H9 (cell line): ENCODE measurements around the gene PLXNB2. TPM values are rescaled to one million over a fixed set of nuclear protein-coding genes. Genes with fewer than 3 reads are reported as not detected.

Experiments
- DNase-seq: peaks from one replicate; pipeline ENCODE4 v3.0.0-alpha.2; 2017
- H2AFZ ChIP-seq: one replicate; pipeline ENCODE4 v1.6.1; 2013; ENCODE audit warnings: mild to moderate bottlenecking, low read length, control low read depth, moderate library complexity
- H2AK5ac ChIP-seq: 2 replicates; pipeline ENCODE4 v1.6.1; 2013; ENCODE audit warnings: low read length, control low read depth, mixed read lengths; ENCODE audit not compliant: insufficient read length
- H2BK120ac ChIP-seq: one replicate; pipeline ENCODE4 v1.6.1; 2013; ENCODE audit warnings: low read depth, mild to moderate bottlenecking, low read length, control low read depth, inconsistent platforms; ENCODE audit not compliant: poor library complexity, severe bottlenecking
- H2BK12ac ChIP-seq: 2 replicates; pipeline ENCODE4 v1.6.1; 2013; ENCODE audit warnings: low read length, control low read depth, mixed read lengths, low read depth; ENCODE audit not compliant: insufficient read length
- H2BK15ac ChIP-seq: 2 replicates; pipeline ENCODE4 v1.6.1; 2013; ENCODE audit warnings: low read depth, low read length, control low read depth
- H2BK20ac ChIP-seq: one replicate; pipeline ENCODE4 v1.6.1; 2013; ENCODE audit warnings: low read depth, mild to moderate bottlenecking, low read length, control low read depth, inconsistent platforms; ENCODE audit not compliant: poor library complexity, severe bottlenecking
- H2BK5ac ChIP-seq: 2 replicates; pipeline ENCODE4 v1.6.1; 2013; ENCODE audit warnings: low read length, control low read depth, mixed read lengths; ENCODE audit not compliant: insufficient read length
- H3K14ac ChIP-seq: 2 replicates; pipeline ENCODE4 v1.6.1; 2013; ENCODE audit warnings: low read length, control low read depth; ENCODE audit not compliant: insufficient read depth
- H3K18ac ChIP-seq: 2 replicates; pipeline ENCODE4 v1.6.1; 2013; ENCODE audit warnings: low read depth, mild to moderate bottlenecking, mixed read lengths, low read length, control low read depth; ENCODE audit not compliant: insufficient read length
- H3K23ac ChIP-seq: 2 replicates; pipeline ENCODE4 v1.6.1; 2013; ENCODE audit warnings: low read length, control low read depth, mixed read lengths, low read depth; ENCODE audit not compliant: insufficient read length
- H3K23me2 ChIP-seq: 2 replicates; pipeline ENCODE4 v1.6.1; 2013; ENCODE audit warnings: low read depth, mild to moderate bottlenecking, mixed read lengths, low read length, control low read depth; ENCODE audit not compliant: insufficient read length, poor library complexity, severe bottlenecking
- H3K27ac ChIP-seq: 2 replicates; pipeline ENCODE4 v1.5.1; 2013; ENCODE audit warnings: low read length, control low read depth, mixed read lengths, low read depth; ENCODE audit not compliant: insufficient read length
- H3K27me3 ChIP-seq: 2 replicates; pipeline ENCODE4 v1.6.1; 2013; ENCODE audit warnings: low read length, control low read depth, inconsistent platforms; ENCODE audit not compliant: insufficient read depth
- H3K4ac ChIP-seq: 2 replicates; pipeline ENCODE4 v1.6.1; 2013; ENCODE audit warnings: low read depth, mild to moderate bottlenecking, control low read depth, inconsistent platforms, low read length, moderate library complexity
- H3K4me1 ChIP-seq: 2 replicates; pipeline ENCODE4 v1.6.1; 2013; ENCODE audit warnings: low read length, control low read depth, inconsistent platforms; ENCODE audit not compliant: insufficient read depth
- H3K4me2 ChIP-seq: 2 replicates; pipeline ENCODE4 v1.6.1; 2013; ENCODE audit warnings: low read length, control low read depth, mixed read lengths; ENCODE audit not compliant: insufficient read length, insufficient read depth
- H3K56ac ChIP-seq: 2 replicates; pipeline ENCODE4 v1.6.1; 2013; ENCODE audit warnings: low read depth, mild to moderate bottlenecking, mixed read lengths, low read length, control low read depth; ENCODE audit not compliant: insufficient read length
- H3K79me1 ChIP-seq: 2 replicates; pipeline ENCODE4 v1.6.1; 2013; ENCODE audit warnings: low read depth, mild to moderate bottlenecking, moderate library complexity, low read length, control low read depth, inconsistent platforms; ENCODE audit not compliant: insufficient read depth, poor library complexity, severe bottlenecking
- H3K79me2 ChIP-seq: 2 replicates; pipeline ENCODE4 v1.6.1; 2013; ENCODE audit warnings: low read length, control low read depth, inconsistent platforms; ENCODE audit not compliant: insufficient read depth
- H3K9ac ChIP-seq: 2 replicates; pipeline ENCODE4 v1.6.1; 2013; ENCODE audit warnings: low read length, control low read depth, mixed read lengths; ENCODE audit not compliant: insufficient read length; ENCODE audit errors: extremely low read depth
- H3K9me3 ChIP-seq: one replicate; pipeline ENCODE4 v1.6.1; 2013; ENCODE audit warnings: low read depth, low read length, inconsistent platforms; ENCODE audit not compliant: control insufficient read depth
- H3T11ph ChIP-seq: one replicate; pipeline ENCODE4 v1.6.1; 2013; ENCODE audit warnings: mild to moderate bottlenecking, low read length, control low read depth, inconsistent platforms
- H4K20me1 ChIP-seq: one replicate; pipeline ENCODE4 v1.6.1; 2013; ENCODE audit not compliant: control insufficient read depth, insufficient read length, insufficient read depth
- H4K5ac ChIP-seq: 2 replicates; pipeline ENCODE4 v1.6.1; 2013; ENCODE audit warnings: low read depth, mild to moderate bottlenecking, mixed read lengths, low read length, control low read depth; ENCODE audit not compliant: insufficient read length
- H4K8ac ChIP-seq: replicated peaks from 2 replicates; pipeline ENCODE4 v1.6.1; 2013; ENCODE audit warnings: low read length, control low read depth, mixed read lengths, low read depth; ENCODE audit not compliant: insufficient read length
- H4K91ac ChIP-seq: 2 replicates; pipeline ENCODE4 v1.6.1; 2013; ENCODE audit warnings: low read depth, mild to moderate bottlenecking, moderate library complexity, mixed read lengths, low read length, control low read depth; ENCODE audit not compliant: insufficient read length
- H3K27ac Mint-ChIP-seq, 3 experiments: 2 replicates in 2 of 3; 3 replicates in 1 of 3; pipeline ENCODE4 v1.8.0; 2020 to 2021; ENCODE audit warnings: mixed read lengths in 3 of 3, mild to moderate bottlenecking in 1 of 3, moderate library complexity in 1 of 3
- H3K27me3 Mint-ChIP-seq: 2 replicates; pipeline ENCODE4 v1.8.0; 2021; ENCODE audit warnings: low read depth, mild to moderate bottlenecking, moderate library complexity, mixed read lengths
- H3K36me3 Mint-ChIP-seq, 3 experiments: 2 replicates in 2 of 3; 3 replicates in 1 of 3; pipeline ENCODE4 v1.8.0; 2020 to 2021; ENCODE audit warnings: low read depth in 3 of 3, mixed read lengths in 3 of 3; ENCODE audit not compliant: insufficient read depth in 1 of 3
- H3K4me1 Mint-ChIP-seq, 2 experiments: 2 replicates each; pipeline ENCODE4 v1.8.0; 2020; ENCODE audit warnings: mixed read lengths in 2 of 2
- H3K4me3 Mint-ChIP-seq, 2 experiments: 2 replicates in 1 of 2; 3 replicates in 1 of 2; pipeline ENCODE4 v1.8.0; 2020 to 2021; ENCODE audit warnings: mild to moderate bottlenecking in 2 of 2, mixed read lengths in 2 of 2, moderate library complexity in 1 of 2
- H3K9me3 Mint-ChIP-seq, 2 experiments: 2 replicates in 1 of 2; 3 replicates in 1 of 2; pipeline ENCODE4 v1.8.0; 2020; ENCODE audit warnings: mild to moderate bottlenecking in 2 of 2, mixed read lengths in 2 of 2, moderate library complexity in 1 of 2
- CTCF ChIP-seq: fragments of 200-600 bp; sonication (generic); conservative IDR thresholded peaks from 3 replicates; pipeline ENCODE4 v1.8.0; 2021; ENCODE audit warnings: antibody characterized with exemption, mild to moderate bottlenecking
- WGBS: extraction: QIAGEN DNeasy Blood & Tissue Kit; methylation state at CpG from one replicate; pipeline ENCODE4 v1.1.7; 2013; ENCODE audit warnings: missing lambda C conversion rate, low lambda C conversion rate, mixed read lengths; ENCODE audit not compliant: insufficient read length; ENCODE audit errors: extremely low coverage; 5-methylcytosine and 5-hydroxymethylcytosine counted together
- total RNA-seq: library from RNA; stranded (reverse); gene quantifications from 2 replicates; pipeline ENCODE4 v1.2.1, GENCODE V29; 2021

Gene PLXNB2
- total RNA-seq, 1 experiment from 2014 or later, result 87.6 TPM

- peaks cover 2 to 3% of the 10 kb centered on the region in 2 experiments; a peak in 2 of 5 replicates for H3K9me3 Mint-ChIP-seq
- Histone ChIP-seq H3K9me3 (no peaks in the 10 kb centered on the region), H2BK12ac (no peak overlapping the region), H3K23ac (no peak overlapping the region), H3K23me2 (peaks cover 8% of the 10 kb centered on the region), H4K20me1 (no peaks in the 10 kb centered on the region), H3T11ph (no peak overlapping the region), H2BK120ac (no peak overlapping the region), H3K79me2 (no peaks in the 10 kb centered on the region), H4K91ac (no peak overlapping the region), H3K56ac (no peak overlapping the region), H3K18ac (no peak overlapping the region), H2AFZ (no peak overlapping the region), H3K4me2 (no peak overlapping the region), H3K4ac (no peak overlapping the region), H2BK20ac (no peak overlapping the region), H2BK5ac (no peak overlapping the region), H3K4me1 (no peaks in the 10 kb centered on the region), H2BK15ac (no peak overlapping the region), H3K27ac (no peak overlapping the region), H3K14ac (no peak overlapping the region), H3K27me3 (peaks cover 1% of the 10 kb centered on the region; the same call in 1 of the 2 replicates), H3K79me1 (no peaks in the 10 kb centered on the region), H4K5ac (no peak overlapping the region), H4K8ac (no peak overlapping the region), H2AK5ac (no peak overlapping the region), H3K9ac (no peak overlapping the region)
- no peak for TF ChIP-seq CTCF
- H3K4me3 Mint-ChIP-seq, result no peak overlapping the region
- H3K36me3 Mint-ChIP-seq, result no peaks in the 10 kb centered on the region
- no peak for DNase-seq
- no CpG with 5 or more reads among the region's 9 CpGs for WGBS
- no peak overlapping the region; a peak in 1 of 7 replicates for H3K27ac Mint-ChIP-seq
- peaks cover 68% of the 10 kb centered on the region for H3K27me3 Mint-ChIP-seq
- H3K4me1 Mint-ChIP-seq, result peaks cover 8 to 12% of the 10 kb centered on the region in 2 experiments
These were observed 44.4 kb downstream of the PLXNB2 start for GRCh38 chr22:50262973-50263617.
